KMS-11 (cell line): ENCODE measurements around the gene RAD23B.

Experiments
- H2AFZ ChIP-seq: fragments of 200-600 bp; sonication (generic); 2 replicates; pipeline ENCODE4 v1.6.1; 2016; ENCODE audit warnings: antibody characterized with exemption, mixed run types, low read depth
- H3K27ac ChIP-seq: fragments of 200-600 bp; sonication (generic); 2 replicates; pipeline ENCODE4 v1.6.1; 2016; ENCODE audit warnings: mild to moderate bottlenecking, mixed run types
- H3K27me3 ChIP-seq: fragments of 200-600 bp; sonication (generic); 2 replicates; pipeline ENCODE4 v1.6.1; 2017; ENCODE audit warnings: mild to moderate bottlenecking, low read depth, mixed run types, moderate library complexity; ENCODE audit not compliant: insufficient read depth
- H3K36me3 ChIP-seq: fragments of 200-600 bp; sonication (generic); 2 replicates; pipeline ENCODE4 v1.6.1; 2017; ENCODE audit warnings: mild to moderate bottlenecking, mixed run types; ENCODE audit not compliant: insufficient read depth
- H3K4me1 ChIP-seq: fragments of 200-600 bp; sonication (generic); 2 replicates; pipeline ENCODE4 v1.6.1; 2016; ENCODE audit warnings: mild to moderate bottlenecking, low read depth, mixed run types; ENCODE audit not compliant: poor library complexity, severe bottlenecking
- H3K4me2 ChIP-seq: fragments of 200-600 bp; sonication (generic); 2 replicates; pipeline ENCODE4 v1.7.0; 2016; ENCODE audit warnings: mild to moderate bottlenecking, mixed run types
- H3K4me3 ChIP-seq: fragments of 200-600 bp; sonication (generic); IDR thresholded peaks from 2 replicates; pipeline ENCODE4 v1.6.1; 2017; ENCODE audit warnings: low read depth, low read length, mixed read lengths; ENCODE audit not compliant: insufficient read depth
- H3K79me2 ChIP-seq: fragments of 200-600 bp; sonication (generic); 2 replicates; pipeline ENCODE4 v1.6.1; 2016; ENCODE audit warnings: low read depth, mixed run types; ENCODE audit not compliant: insufficient read depth
- H3K9ac ChIP-seq: fragments of 200-600 bp; sonication (generic); 2 replicates; pipeline ENCODE4 v1.6.1; 2016; ENCODE audit warnings: mild to moderate bottlenecking, mixed run types
- H4K20me1 ChIP-seq: fragments of 200-600 bp; sonication (generic); 2 replicates; pipeline ENCODE4 v1.6.1; 2016; ENCODE audit warnings: mild to moderate bottlenecking, mixed run types; ENCODE audit not compliant: insufficient read depth
- TF ChIP-seq, protein P1 (sequence below): fragments of 200-600 bp; sonication (generic); conservative IDR thresholded peaks from 2 replicates; pipeline ENCODE4 v1.6.1; 2017; ENCODE audit warnings: low read depth, mild to moderate bottlenecking, antibody characterized with exemption, low read length, moderate library complexity, mixed read lengths

The RAD23B gene

DNA sequence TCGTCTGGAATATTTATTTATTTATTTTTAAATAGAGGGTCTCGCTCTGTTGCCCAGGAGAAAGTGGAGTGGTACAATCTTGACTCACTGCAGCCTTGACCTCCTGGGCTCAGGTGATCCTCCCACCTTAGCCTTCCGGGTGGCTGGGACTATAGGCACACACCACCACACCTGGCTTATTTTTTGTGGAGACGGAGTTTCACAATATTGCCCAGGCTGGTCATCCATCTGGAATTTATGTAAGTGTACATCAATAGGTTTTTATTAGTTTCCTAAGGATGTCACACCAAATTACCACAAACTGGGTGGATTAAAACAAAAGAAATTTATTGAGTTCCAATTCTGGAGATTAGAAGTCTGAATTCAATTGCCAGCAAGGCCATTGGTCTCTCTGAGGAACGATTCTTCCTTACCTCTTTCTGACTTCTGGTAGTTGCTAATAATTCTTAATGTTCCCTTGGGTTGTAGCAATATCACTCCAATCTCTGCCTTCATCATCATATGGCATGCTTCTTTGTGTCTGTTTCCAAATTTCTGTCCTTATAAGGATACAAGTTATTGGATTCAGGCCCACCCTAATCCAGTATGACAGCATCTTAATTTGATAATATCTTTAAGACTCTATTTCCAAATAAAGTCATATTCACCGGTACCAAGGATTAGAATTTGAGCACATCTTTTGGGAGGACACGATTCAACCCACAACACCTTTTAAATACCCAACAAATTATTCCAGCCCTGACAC is 16.3 kb upstream of the RAD23B start:
- Histone ChIP-seq H3K79me2 (no peaks in the 10 kb centered on the region), H3K27ac (no peak overlapping the region), H2AFZ (no peak overlapping the region), H3K27me3 (no peaks in the 10 kb centered on the region), H3K4me1 (no peaks in the 10 kb centered on the region), H3K4me3 (no peak overlapping the region), H4K20me1 (no peaks in the 10 kb centered on the region), H3K36me3 (no peaks in the 10 kb centered on the region), H3K4me2 (no peak overlapping the region), H3K9ac (no peak overlapping the region)
- TF ChIP-seq, protein P1, sequence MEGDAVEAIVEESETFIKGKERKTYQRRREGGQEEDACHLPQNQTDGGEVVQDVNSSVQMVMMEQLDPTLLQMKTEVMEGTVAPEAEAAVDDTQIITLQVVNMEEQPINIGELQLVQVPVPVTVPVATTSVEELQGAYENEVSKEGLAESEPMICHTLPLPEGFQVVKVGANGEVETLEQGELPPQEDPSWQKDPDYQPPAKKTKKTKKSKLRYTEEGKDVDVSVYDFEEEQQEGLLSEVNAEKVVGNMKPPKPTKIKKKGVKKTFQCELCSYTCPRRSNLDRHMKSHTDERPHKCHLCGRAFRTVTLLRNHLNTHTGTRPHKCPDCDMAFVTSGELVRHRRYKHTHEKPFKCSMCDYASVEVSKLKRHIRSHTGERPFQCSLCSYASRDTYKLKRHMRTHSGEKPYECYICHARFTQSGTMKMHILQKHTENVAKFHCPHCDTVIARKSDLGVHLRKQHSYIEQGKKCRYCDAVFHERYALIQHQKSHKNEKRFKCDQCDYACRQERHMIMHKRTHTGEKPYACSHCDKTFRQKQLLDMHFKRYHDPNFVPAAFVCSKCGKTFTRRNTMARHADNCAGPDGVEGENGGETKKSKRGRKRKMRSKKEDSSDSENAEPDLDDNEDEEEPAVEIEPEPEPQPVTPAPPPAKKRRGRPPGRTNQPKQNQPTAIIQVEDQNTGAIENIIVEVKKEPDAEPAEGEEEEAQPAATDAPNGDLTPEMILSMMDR: no peak

- Histone ChIP-seq H2AFZ (no peak overlapping the region), H3K4me1 (peaks cover 1% of the 10 kb centered on the region), H3K9ac (no peak overlapping the region), H3K27me3 (no peaks in the 10 kb centered on the region), H3K4me3 (no peak overlapping the region), H4K20me1 (no peaks in the 10 kb centered on the region), H3K79me2 (no peaks in the 10 kb centered on the region), H3K27ac (no peak overlapping the region), H3K4me2 (no peak overlapping the region), H3K36me3 (no peaks in the 10 kb centered on the region)
- TF ChIP-seq, protein P1: no peak
Observed at GRCh38 chr9:107268560-107268959, 14.5 kb upstream of the RAD23B start.

DNA sequence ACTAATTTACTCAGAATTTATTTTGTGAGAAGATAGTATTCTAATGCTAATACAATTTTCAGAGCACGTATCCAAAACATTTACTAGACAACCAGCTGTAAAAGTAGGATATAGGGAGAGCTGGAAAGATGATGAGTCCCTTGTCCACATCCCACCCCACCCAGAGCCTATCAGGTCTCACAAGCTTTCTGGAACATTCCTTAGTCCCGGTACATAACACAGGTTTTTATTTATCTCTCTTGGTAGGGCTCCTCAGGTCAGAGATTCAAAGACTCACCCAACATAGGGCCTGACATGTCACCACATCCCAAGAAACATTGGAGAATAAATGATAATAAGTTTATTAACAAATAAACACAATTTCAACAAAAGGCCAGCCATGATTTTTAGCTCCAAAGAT is 13.8 kb upstream of the RAD23B start:
- Histone ChIP-seq H3K4me1 (peaks cover 8% of the 10 kb centered on the region), H3K79me2 (no peaks in the 10 kb centered on the region), H3K9ac (no peak overlapping the region), H3K4me2 (no peak overlapping the region), H3K36me3 (no peaks in the 10 kb centered on the region), H3K27ac (no peak overlapping the region), H4K20me1 (no peaks in the 10 kb centered on the region), H3K4me3 (no peak overlapping the region), H2AFZ (no peak overlapping the region), H3K27me3 (no peaks in the 10 kb centered on the region)
- TF ChIP-seq, protein P1: no peak

- Histone ChIP-seq H3K36me3 (no peaks in the 10 kb centered on the region), H3K27ac (no peak overlapping the region), H4K20me1 (no peaks in the 10 kb centered on the region), H2AFZ (no peak overlapping the region), H3K27me3 (no peaks in the 10 kb centered on the region), H3K9ac (no peak overlapping the region), H3K79me2 (no peaks in the 10 kb centered on the region), H3K4me1 (peaks cover 13% of the 10 kb centered on the region), H3K4me2 (no peak overlapping the region), H3K4me3 (no peak overlapping the region)
- TF ChIP-seq, protein P1: no peak
Observed at GRCh38 chr9:107269681-107270080, 13.4 kb upstream of the RAD23B start.
